Islet of Langerhans (tissue), 1 donor: Measurements from ENCODE around the gene KDM4B.

Source experiments
- FAIRE-seq: peaks from one replicate; lab custom pipeline; 2011; peaks lifted over from hg19 to GRCh38; lab: Jason Lieb, UNC

KDM4B gene

DNA sequence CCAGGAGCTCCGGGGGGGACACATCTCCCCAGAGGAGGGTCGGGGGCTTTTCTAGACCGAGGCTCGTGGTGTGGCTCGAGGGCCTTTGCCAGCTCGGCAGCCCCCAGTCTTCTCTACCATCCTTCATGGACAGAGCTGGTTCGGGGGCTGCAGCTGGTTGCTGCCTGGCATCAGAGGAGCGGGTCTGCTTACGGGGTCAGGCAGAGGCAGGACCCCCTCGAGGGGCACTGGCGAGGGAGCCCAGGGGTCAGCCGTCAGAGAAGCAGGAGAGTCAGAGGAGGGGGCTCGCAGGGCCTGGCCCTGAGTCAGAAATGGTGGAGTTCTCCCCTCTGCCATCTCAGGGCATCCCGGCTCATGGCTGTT, 123.5 kb downstream of the KDM4B start:
- FAIRE-seq, result no peak

DNA sequence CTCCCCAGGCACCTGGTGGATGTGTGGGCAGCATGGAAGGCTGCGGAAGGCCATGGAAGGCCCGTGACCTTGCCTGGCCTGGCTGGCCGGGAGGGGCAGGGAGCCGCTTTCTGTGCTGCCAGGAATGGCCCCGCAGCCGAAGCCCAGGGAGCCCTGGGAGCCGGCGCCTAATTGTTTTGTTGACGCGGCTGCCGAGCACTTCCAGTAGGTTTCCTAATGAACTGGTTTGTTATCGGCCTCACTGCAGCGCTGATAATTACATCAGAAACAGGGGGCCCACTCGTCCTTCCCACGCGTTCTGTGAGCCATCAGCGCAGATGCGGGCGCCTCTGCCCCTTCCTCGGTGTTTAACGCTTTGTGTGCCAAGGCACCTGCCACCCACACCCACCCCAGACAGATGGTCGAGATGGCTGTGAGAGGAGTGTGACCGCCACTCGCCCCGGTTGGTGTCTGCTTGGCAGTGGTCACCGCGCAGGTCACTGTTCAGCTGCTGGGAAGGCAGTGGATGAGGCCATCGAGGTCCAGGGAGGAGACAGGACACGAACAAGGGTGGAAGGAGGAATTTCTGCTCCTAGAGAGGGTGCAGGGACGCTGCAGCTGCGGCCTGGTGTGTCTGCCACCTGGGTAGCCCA, 124.5 kb downstream of the KDM4B start:
- FAIRE-seq, result peak; percentile 9

DNA sequence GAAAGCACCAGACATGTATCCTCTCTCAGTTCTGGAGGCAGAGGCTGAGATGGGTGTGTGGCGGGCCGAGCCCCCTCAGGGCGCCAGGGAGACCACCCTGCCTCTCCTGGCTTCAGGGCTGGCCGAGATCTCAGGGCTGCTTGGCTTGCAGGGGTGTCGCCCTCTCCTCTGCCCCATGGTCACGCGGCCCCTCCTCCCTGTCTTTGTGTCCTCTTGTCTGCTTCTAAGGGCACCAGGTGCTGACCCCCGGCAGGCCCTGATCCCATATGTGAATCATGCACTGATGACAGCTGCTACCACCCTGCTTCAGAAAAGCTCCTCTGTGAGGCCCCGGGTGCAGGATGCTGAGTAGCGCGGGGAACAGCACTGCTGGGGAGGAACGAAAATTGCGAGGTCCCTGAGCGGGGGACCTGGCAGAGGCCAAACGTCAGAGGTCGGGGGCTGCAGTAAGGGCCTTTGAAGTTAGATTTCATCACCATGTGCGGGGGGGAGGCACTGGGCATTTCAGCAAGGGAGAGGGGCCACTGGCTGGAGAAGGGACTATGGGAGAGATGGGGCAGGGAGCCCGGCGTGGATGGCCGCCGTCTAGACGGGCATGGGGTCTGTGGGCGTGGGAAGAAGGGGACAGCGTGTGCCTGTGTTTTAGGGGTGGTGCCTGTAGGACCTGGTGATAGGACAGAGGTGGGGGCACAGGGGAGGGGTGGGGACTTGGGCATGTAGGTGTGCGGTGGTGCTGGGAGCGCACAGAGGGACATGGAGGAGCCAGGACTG, 125.2 kb downstream of the KDM4B start:
- no peak for FAIRE-seq

DNA sequence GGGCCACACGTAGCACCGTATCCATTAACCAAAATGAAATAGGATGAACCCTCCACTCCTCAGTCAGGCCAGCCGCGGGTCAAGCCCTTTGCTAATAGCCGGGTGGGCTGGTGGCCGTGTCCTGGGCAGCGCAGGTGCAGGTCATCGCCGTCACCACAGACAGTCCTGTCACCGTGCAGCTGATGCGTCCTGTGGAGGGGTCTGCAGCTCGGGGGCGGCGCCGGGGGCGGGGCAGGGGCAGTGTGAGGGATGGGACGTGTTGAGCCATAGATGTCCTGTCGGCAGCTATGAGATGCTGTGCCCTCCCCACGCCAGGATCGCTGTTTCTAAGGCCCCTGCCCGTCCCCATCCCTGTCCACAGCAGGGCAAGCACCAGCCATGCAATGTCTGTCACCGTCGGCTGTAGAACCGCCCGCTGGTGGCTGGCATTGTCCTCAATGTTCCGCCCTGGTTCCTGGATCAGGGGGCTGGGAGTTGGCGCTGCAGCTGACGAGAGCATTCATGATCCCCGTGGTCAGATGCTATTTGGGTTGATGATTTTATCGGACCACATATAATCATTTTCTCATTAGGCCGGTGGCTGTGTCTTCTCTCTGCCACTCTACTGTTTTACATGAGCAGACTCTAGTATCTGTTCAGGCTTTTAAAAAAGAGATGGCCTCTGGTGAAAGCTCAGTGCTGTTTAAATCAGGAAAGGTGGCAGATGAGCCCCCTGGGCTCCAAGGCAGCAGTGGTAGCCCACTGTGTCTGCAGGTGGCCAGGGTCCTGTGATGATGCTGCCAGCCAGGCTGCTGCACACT, 126.1 kb downstream of the KDM4B start:
- FAIRE-seq, result no peak

DNA sequence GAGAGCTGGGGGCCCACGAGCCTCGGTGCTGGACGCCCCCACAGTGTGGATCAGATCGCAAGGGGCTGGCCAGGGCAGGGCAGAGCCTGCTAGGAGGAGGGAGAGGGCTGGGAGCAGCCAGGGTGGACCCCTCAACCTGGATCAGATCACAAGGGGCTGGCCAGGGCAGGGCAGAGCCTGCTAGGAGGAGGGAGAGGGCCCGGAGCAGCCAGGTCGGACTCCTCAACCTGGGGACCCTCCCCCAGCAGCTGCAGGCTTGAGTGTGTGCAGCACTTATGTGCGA, 126.6 kb downstream of the KDM4B start:
- no peak for FAIRE-seq

DNA sequence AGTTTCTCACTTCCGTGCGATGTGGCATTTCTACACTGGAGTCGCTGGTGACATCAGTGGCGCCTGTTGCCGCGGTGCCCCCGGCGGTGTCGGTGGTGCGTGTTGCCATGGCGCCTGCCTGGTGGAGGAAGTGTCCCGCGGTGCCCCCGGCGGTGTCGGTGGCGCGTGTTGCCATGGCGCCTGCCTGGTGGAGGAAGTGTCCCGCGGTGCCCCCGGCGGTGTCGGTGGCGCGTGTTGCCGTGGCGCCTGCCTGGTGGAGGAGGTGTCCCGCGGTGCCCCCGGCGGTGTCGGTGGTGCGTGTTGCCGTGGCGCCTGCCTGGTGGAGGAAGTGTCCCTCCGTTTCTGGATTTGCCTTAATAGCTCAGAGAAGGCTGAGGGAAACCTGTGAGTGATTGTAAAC, 127.6 kb downstream of the KDM4B start:
- FAIRE-seq, result no peak

DNA sequence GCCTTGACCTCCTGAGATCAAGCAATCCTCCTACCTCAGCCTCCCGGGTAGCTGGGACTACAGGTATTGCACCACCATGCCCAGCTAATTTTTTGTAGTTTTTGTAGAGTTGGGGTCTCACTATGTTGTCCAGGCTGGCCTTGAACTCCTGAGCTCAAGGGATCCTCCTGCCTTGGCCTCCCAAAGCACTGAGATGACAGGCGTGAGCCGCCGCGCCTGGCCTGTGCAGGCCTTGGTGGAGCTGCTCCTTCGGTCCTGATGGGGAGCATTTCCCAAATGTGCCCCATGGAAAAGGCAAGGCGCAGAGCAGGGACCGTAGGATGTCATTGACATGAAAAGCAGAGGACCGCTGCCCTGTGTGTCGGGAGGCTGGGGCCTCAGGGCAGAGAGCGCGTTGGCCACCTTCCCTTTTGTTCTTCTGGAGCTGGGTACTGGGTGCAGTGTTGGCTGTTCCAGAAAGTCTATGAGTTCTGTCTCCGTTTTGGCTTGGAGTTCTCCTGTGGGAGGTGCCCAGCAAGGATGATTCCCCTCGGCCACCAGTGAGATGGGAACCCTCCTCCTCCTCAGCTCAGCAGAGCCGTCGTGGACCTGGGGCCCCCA, 128.5 kb downstream of the KDM4B start:
- FAIRE-seq, result no peak

DNA sequence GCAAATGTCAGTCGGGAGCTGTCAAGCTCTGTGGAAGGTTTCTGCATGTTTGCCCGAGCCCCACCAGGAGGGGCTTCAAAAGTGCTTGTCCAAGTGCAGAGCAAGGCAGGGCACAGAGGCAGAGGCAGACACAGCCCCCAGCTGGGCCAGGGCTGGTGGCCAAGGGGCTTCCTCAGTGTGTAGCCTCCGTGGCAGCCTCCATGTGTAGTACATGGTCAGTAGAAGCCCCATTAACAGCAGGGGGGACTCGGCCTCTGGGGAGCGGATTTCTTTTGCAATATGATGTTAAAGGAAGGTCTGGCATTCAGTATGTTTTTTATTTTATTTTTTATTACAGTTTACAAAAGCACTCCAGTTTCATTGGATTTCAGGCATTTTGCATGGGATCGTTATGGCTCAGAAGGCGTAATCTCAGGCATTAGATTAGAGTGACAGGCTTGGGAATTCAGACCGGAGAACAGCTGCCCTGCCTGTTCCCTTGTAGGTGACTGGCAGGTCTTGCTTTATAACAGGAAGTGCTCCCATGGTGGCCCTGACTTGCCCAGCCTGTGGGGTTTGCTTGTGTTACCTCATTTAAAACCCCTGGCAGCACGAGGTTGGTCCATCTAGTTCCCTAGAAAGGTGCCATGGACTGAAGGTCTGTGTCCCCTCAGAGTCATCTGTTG, 129.2 kb downstream of the KDM4B start:
- FAIRE-seq, result no peak

DNA sequence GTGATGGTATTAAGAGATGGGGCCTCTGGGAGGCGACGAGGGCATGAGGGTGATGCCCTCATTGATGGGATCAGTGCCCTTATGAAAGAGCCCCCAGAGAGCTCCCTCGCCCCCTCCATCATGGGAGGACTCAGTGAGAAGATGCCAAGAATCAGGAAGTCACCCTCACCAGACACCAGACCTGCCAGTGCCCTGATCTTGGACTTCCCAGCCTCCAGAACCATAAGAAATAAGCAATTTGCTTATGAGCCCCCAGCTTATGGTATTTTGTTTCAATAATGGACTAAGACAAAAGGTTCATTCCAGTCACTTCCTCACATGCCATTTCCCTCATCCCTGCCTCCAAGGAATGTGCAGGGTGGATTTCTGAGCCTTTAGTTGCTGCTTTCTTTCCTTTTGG, 129.7 kb downstream of the KDM4B start:
- no peak for FAIRE-seq

DNA sequence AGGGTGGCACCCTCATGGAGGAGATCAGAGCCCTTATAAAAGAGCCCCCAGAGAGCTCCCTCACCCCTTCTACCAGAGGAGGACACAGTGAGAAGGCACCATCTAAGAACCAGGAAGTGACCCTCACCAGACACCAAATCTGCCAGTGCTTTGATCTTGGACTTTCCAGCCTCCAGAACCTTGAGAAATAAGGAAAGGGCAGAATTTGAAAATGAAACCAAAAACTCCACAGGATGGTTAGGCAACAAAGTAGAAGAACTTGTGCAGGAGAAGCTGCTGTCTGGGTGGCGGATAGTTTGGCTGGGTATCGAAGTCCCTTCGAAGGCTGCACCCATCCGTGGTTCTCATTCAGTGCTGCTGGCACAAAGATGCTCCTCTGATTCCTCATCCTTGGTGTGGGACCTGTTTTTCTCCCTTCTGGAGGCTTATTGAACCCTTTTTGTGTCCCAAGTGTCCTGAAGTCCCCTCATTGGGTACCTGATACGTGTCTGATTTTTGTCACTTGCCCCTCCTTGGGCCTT, 130.8 kb downstream of the KDM4B start:
- FAIRE-seq, result no peak

DNA sequence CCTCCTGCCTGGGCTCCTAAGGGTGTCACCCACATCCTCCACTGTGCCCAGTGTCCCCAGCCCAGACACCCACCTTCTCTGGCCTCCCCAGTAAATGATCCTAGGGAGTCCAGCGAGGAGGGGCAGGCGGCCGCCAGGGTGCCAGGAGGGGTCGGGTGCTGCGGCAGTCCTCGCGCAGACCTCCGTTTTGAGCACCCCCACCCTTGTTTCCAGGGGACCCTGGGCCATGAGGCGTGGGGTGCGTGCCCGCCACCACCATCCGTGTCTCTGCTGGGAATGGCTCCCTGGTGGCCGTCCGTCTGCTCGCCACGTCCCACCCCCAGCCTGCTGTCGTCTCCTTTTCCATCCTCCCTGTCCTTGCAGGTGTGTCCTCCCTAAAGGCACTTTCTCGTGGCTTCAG, 133.0 kb downstream of the KDM4B start:
- no peak for FAIRE-seq

DNA sequence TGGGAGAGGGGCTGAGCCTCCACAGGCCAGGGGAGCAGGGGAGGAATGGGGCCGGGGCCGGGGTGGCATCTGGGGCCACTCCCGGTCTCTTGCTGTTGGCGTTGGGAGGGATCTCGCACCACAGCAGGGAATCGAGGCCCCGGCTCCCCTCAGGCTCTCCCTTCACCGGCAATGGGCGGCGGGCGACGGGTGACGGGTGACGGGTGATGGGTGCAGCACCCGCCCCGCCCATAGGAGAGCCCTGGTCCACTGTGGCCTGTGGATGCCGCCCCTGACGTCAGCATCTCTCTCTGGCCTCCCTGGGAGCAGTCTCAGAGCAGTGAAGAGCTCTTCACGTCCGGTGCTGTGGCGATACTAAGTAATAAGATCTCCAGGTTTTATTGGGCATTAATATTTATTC, 133.6 kb downstream of the KDM4B start:
- no peak for FAIRE-seq

DNA sequence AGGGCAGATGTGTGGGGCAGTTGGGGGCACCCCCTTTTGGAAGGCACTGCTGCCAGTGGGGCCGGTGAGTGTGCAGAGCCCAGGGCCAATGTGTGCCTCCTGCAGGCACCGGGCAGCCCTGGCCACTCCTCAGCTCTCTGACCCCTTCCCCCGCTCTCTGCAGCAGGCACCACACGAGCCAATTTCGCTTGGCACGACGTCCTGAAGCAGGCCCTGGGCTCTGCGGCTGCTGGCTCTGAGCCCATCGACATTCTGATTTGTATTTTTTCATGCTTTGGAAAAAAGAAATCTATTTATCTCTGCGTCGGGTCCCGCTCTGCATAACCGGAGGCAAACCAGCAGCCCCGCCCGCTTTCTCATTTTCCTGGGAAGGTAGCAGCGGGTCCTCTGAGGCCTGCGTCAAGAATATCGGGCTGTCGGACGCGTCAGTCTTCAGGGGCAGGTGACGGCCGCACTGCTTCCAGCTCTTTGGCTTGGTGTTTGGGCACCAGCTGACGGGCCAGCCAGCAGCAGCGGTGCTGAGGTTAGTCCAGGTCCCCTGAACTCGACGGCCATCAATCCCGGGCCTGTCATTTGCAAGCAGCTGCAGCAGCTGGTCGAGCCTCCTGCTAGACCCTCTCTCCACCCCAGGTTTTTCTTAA, 134.3 kb downstream of the KDM4B start:
- FAIRE-seq, result no peak

DNA sequence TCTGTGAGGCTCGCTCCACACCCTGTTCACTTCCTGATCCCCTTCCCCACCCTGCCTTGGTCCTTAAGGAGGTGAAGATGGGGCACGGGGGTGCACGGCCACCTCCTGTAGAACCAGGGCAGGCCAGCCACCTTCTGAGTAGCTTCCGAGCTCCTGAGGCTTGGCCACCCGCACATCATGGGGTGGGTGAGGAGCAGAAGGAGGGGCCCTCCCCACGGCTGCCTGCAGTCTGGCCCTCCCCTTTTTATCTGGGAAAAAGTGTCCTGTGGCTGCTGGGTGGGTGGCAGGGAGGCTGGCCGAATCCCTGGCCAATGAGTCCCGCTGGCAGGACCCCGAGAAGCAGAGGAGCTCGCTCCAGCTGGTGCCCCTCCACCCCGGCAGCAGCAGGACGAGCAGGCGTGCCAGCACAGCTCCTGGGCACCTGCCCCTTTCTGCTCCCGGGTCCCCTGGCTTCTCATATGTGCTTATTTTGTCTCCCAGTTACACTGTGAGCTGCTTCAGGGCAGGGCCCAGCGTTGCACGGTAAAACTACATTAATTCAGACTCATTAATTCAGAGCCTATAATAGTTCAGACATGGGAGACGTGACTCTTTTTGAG, 135.0 kb downstream of the KDM4B start:
- peak; percentile 45 for FAIRE-seq

DNA sequence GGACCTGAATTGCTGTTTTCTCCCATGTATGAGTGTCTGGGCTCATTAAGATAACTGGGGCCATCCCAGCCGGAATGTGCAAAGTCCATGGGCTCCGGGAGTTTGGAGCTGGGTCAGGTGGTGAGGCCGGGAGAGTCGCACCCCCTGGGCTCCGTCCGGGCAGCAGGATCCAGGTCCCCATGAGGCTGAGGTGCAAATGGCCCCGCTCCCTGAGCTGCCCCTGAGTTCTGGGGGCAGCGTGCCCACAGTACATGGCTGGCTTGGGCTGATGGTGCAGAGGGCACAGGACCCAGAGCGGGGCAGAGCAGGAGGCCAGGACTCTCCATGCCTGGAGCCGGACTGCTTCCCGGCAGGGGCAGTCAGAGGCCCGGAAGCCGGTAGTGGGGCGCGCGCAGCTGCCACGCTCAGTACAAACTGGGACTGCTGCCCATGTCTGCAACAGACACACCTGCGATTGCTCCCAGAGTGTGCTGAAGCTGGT, 136.0 kb downstream of the KDM4B start:
- FAIRE-seq, result no peak

DNA sequence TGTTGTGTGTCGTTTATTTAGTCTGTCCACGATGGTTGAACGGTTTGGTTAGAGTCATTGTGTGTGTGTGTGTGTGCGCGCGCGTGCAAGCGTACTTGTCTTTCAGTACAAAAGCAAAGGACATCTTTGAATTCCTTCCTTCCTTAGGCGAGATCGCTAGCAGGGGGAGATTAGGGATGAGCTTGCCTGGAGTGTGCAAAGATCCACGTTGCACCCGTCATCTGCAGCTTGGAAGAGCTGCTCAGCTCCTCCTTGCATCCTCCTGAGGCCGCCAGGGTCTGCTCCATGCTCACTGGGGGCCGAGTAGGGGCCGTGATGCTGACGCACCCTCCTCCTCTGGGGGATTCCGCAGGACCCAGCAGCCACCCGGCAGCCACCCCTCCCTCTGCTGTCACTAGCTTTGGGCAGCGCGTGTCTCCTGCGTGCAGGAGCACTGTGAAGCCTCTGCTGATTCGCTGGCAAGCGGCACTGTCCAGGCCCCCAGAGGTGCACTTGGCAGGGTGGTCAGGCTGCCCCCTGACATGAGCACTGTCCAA, 137.3 kb downstream of the KDM4B start:
- FAIRE-seq, result no peak

DNA sequence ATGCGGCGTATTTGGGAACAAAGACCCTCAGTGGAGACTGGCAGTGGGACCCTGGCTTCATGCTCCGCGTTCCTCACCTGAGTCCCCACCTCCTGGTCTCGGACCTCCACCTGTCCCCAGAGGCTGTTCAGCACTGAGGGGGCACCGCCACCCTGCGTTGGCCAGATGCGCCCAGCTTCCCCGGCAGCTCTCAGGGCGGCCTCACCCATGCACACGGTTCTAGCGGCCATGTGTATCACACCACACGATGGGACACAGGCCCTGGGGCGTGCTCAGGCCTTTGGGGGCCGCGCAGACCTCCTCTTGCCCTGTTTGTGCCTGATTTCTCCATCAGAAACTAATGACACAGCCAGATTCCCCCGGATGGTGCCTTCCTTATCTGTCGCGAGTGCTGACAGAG, 138.1 kb downstream of the KDM4B start:
- no peak for FAIRE-seq

DNA sequence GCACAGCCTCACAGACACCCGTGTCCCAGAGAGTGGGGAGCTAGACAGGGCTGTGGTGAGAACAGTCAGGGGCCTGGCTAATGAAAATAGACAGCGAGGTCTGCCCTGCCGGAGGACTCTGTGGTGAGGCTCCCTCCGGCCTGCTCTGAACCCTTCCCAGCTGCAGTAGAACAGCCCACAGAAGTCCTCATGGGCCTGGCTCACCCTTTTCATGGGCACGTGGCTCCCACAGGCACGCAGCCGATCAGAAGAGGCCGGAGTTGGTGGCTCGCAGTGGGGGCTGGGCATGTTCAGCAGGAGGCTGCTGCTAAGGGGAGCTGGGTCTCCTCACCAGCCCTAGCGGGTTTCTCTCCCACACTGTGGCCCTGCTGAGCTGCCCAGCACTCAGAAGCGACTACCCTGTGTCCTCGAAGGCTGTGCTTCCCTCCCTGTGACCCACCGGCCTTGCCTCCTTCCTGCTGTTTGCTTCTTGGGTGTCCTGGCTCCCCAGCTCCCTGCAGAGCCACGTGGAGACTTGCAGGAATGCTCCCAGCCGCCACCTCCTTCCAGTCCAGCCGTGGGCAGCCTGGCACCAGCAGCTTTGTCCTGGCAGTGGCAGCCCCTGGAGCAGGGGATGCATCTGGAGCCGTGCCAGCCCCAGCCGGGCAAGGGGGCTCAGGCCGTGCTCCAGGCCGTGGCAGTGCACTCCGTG, 138.7 kb downstream of the KDM4B start:
- FAIRE-seq, result no peak

DNA sequence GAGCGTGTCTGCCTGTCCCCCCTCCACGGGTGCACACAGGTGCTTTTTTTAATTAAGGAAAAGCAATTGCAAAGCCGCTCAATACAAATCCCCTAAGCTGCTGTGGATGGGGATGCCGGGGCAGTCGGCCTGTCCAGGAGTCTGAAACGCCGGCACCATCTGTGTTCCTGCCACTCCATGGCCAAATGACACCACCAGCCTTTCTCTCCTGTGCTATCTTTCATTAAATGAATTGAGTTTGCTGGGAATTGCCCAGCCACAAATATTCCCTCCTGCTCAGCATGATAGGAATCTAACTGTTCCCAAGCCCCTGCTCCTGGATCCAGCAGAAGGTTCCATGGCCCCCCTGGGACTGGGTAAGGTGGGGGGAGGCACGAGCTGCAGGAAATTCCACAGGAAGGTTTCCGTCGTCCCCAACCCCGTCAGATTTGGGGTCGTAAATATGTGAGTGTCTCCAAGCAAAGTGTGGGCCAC, 139.2 kb downstream of the KDM4B start:
- no peak for FAIRE-seq

DNA sequence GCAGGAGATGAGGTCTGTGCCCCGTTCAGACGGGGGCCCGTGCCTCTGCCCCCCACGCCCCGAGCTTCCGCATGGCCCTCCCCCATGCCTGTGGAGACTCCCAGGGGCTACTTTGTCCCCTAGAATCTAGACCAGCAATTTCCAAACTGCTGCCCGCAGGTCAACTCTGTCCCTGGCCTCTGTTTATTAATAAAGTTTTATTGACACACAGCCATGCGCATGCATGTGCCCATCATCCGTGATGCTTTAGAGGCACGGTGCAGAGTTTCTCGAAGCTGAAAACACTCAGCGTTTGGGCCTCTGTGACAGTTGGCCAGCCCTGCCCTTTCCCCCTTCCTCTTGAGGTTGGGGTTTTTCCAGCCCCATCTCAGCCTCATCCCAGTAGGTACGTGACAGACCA, 140.0 kb downstream of the KDM4B start:
- no peak for FAIRE-seq
